Endothelial cell of umbilical vein (primary cell): Measurements from ENCODE around the gene FZD7.

Experiments used
- CTCF ChIP-seq, 2 donors: IDR thresholded peaks; 1 replicate in 1 of 2; 2 replicates in 1 of 2; pipeline ENCODE4 v1.5.1; 2011; ENCODE audit warnings: low read length in 2 of 2, mild to moderate bottlenecking in 2 of 2, moderate library complexity in 2 of 2, control low read depth in 1 of 2, inconsistent platforms in 1 of 2, low read depth in 1 of 2; ENCODE audit not compliant: insufficient read depth in 1 of 2; ENCODE audit errors: extremely low read depth in 1 of 2
- JUN ChIP-seq: IDR thresholded peaks from 2 replicates; pipeline ENCODE4 v1.6.1; 2011; ENCODE audit warnings: borderline replicate concordance, low read depth; ENCODE audit not compliant: insufficient read length, insufficient read depth
- MYC ChIP-seq: IDR thresholded peaks from one replicate; pipeline ENCODE4 v1.6.1; 2011; ENCODE audit warnings: mild to moderate bottlenecking, low read depth, low read length
- POLR2A ChIP-seq: IDR thresholded peaks from 2 replicates; pipeline ENCODE4 v1.6.1; 2012; ENCODE audit warnings: low read depth, mild to moderate bottlenecking, control low read depth, low read length
- POLR2AphosphoS5 ChIP-seq: IDR thresholded peaks from 2 replicates; pipeline ENCODE4 v1.6.1; 2012; ENCODE audit warnings: low read depth, mild to moderate bottlenecking, control low read depth, low read length, moderate library complexity; ENCODE audit not compliant: insufficient read depth

GRCh38 chr2:202022755-202023154 lies 10.9 kb upstream of the FZD7 start:
- TF ChIP-seq CTCF (IDR thresholded peaks at IDR 0.05; ENCODE audit: extremely low read depth in 1 of 2, insufficient read depth in 1 of 2, low read depth in 1 of 2, low read length in 2 of 2) (no peak), POLR2A (no peak), POLR2AphosphoS5 (no peak), MYC (no peak), JUN (no peak)
